ENCODE measurements around the gene YTHDC1. TPM values are rescaled to one million over a fixed set of nuclear protein-coding genes. Genes with fewer than 3 reads are reported as not detected.

YTHDC1 gene
- total and polyA plus RNA-seq, 2 of the 8 experiments (the other 6 are each of a cell fraction or from before 2014, with no cell fraction given) = 25.7 to 89.5 TPM

- H3K4me2 ChIP-seq (ENCODE audit: insufficient read depth in 1 of 2, low read depth in 2 of 2, low read length in 2 of 2) = peak overlapping the region in 1 of 2 experiments; percentile 49; a peak in 2 of 4 replicates
- ChIA-PET POLR2A (ENCODE audit: partially characterized antibody) (interaction anchor here (1.2 to 1.9 kb wide), 5 partner anchors 10 to 63 kb away, joined by 3 to 5 read pairs (median 4); no protein-coding TSS in a partner anchor), CTCF (ENCODE audit: partially characterized antibody) (interaction anchor here (0.7 to 4.2 kb wide), 4 partner anchors 10 to 71 kb away, joined by 3 to 21 read pairs (median 3); no protein-coding TSS in a partner anchor)
Measured at GRCh38 chr4:68342134-68342533, 7.8 kb downstream of the YTHDC1 start.

More at GRCh38 chr4:68342134-68342533, 7.8 kb downstream of the YTHDC1 start:
- Histone ChIP-seq H3K79me1 (ENCODE audit: low read depth, low read length) (peaks cover 2% of the 10 kb centered on the region), H3K36me3 (ENCODE audit: control insufficient read depth in 2 of 4, insufficient read depth in 4 of 4, low read length in 3 of 4) (peaks cover 0 to 10% (median 5%) of the 10 kb centered on the region in 4 experiments; a peak in 5 of 8 replicates), H3K18ac (ENCODE audit: extremely low read depth, low read length) (no peak overlapping the region), H3K27me3 (replicated peaks in 1 of 4; ENCODE audit: control insufficient read depth in 3 of 4, extremely low read depth in 1 of 4, insufficient read depth in 3 of 4, low read length in 3 of 4) (no peaks in the 10 kb centered on the region), H3K4me3 (ENCODE audit: extremely low read depth in 1 of 4, insufficient read depth in 2 of 4, low read depth in 3 of 4, low read length in 4 of 4) (no peak overlapping the region), H3K56ac (replicated peaks; ENCODE audit: insufficient read length, low read depth, low read length) (no peak overlapping the region), H4K91ac (replicated peaks; ENCODE audit: insufficient read length, low read length) (no peak overlapping the region), H3K4me1 (replicated peaks in 1 of 4; ENCODE audit: control insufficient read depth in 3 of 4, insufficient read depth in 4 of 4, low read length in 3 of 4) (peaks cover 2 to 15% (median 8%) of the 10 kb centered on the region in 4 experiments; a peak in 5 of 7 replicates), H3K4ac (replicated peaks; ENCODE audit: insufficient read length, low read depth, low read length) (no peak overlapping the region), H3K9ac (replicated peaks in 1 of 4; ENCODE audit: extremely low read depth in 1 of 4, low read depth in 3 of 4, low read length in 3 of 4) (no peak overlapping the region), H2BK20ac (ENCODE audit: low read length) (no peak overlapping the region), H3K79me2 (ENCODE audit: control insufficient read depth in 1 of 2, insufficient read depth in 2 of 2, low read length in 2 of 2) (peaks cover 48 to 100% of the 10 kb centered on the region in 2 experiments), H3K27ac (ENCODE audit: low read depth, low read length) (no peak overlapping the region), H2BK120ac (replicated peaks; ENCODE audit: low read depth, low read length) (no peak overlapping the region), H4K5ac (ENCODE audit: insufficient read length, low read depth, low read length) (no peak overlapping the region), H2BK15ac (ENCODE audit: low read length) (no peak overlapping the region), H2AFZ (ENCODE audit: low read length) (no peak overlapping the region), H2AK5ac (ENCODE audit: low read depth, low read length) (no peak overlapping the region), H4K20me1 (replicated peaks in 1 of 2; ENCODE audit: control insufficient read depth in 1 of 2, insufficient read depth in 2 of 2, low read length in 2 of 2) (peaks cover 19 to 27% of the 10 kb centered on the region in 2 experiments), H2BK12ac (ENCODE audit: low read depth, low read length) (no peak overlapping the region), H2BK5ac (ENCODE audit: low read depth, low read length) (no peak overlapping the region), H3K23me2 (ENCODE audit: low read depth, low read length) (no peaks in the 10 kb centered on the region), H3K9me3 (ENCODE audit: insufficient read depth in 2 of 2, low read depth in 1 of 2, low read length in 1 of 2) (no peaks in the 10 kb centered on the region), H3K14ac (ENCODE audit: insufficient read length) (no peak overlapping the region), H4K8ac (ENCODE audit: extremely low read depth, insufficient read depth, low read length) (no peak overlapping the region), H3K23ac (ENCODE audit: insufficient read length) (no peak overlapping the region)
- no peak for DNase-seq (ENCODE audit: low read depth in 1 of 2, low spot score in 2 of 2)
- 86% methylated on average over 5 of the region's 5 CpGs; no CpG with 5 or more reads in 1 of the 2 experiments for WGBS, 2 experiments (ENCODE audit: extremely low coverage in 1 of 2, insufficient coverage in 1 of 2, insufficient read length in 1 of 2, insufficient replicate concordance in 2 of 2, low coverage in 1 of 2, low lambda C conversion rate in 2 of 2, missing lambda C conversion rate in 1 of 2)
- peak; percentile 65 for FAIRE-seq
- TF ChIP-seq NRF1 (IDR thresholded peaks at IDR 0.05; ENCODE audit: low read depth, low read length) (no peak), CBX5 (IDR thresholded peaks at IDR 0.05; ENCODE audit: low read depth, low read length) (no peak), SIRT6 (IDR thresholded peaks at IDR 0.05; ENCODE audit: low read length) (no peak), GTF2F1 (IDR thresholded peaks at IDR 0.05; ENCODE audit: borderline replicate concordance, low read depth, low read length) (no peak), SUZ12 (IDR thresholded peaks at IDR 0.05; ENCODE audit: low read length) (no peak), TEAD4 (IDR thresholded peaks at IDR 0.05; ENCODE audit: low read depth, low read length) (no peak), EP300 (IDR thresholded peaks at IDR 0.05; ENCODE audit: borderline replicate concordance in 1 of 2, low read depth in 2 of 2, low read length in 2 of 2) (no peak), POU5F1 (IDR thresholded peaks at IDR 0.05; ENCODE audit: low read depth, low read length) (no peak)
- TF ChIP-seq, protein P1, sequence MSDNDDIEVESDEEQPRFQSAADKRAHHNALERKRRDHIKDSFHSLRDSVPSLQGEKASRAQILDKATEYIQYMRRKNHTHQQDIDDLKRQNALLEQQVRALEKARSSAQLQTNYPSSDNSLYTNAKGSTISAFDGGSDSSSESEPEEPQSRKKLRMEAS (IDR thresholded peaks at IDR 0.05) = no peak

Data from H1 (cell line).